MG63 (cell line): ENCODE data around the gene S100A3. TPM values are rescaled to one million over a fixed set of nuclear protein-coding genes. Genes with fewer than 3 reads are reported as not detected.
"Not testable (repeated sequence)": the region's sequence is repeated elsewhere in the genome, so short reads cannot be mapped to it uniquely, and the experiment has no call there.

Experiments
- DNase-seq: peaks from one replicate; pipeline ENCODE4 v3.0.0-alpha.2; 2020
- H3K27me3 ChIP-seq: fragments of 250-450 bp; sonication (Bioruptor Pico); 2 replicates; pipeline ENCODE4 v1.5.1; 2020; ENCODE audit warnings: mild to moderate bottlenecking, moderate library complexity
- H3K36me3 ChIP-seq: fragments of 250-450 bp; sonication (Bioruptor Pico); 2 replicates; pipeline ENCODE4 v1.5.1; 2020; ENCODE audit warnings: mild to moderate bottlenecking, moderate library complexity
- H3K4me3 ChIP-seq: fragments of 250-450 bp; sonication (Bioruptor Pico); 2 replicates; pipeline ENCODE4 v1.5.1; 2020; ENCODE audit warnings: mild to moderate bottlenecking, moderate library complexity
- H3K9me3 ChIP-seq: fragments of 250-450 bp; sonication (Bioruptor Pico); 2 replicates; pipeline ENCODE4 v1.5.1; 2020; ENCODE audit warnings: mild to moderate bottlenecking, moderate library complexity
- total RNA-seq: library from RNA; depleted of rRNA; stranded (reverse); fragments of >200 nt; shearing (Covaris generic); gene quantifications from 2 replicates; pipeline ENCODE4 v1.2.3, GENCODE V29; 2014; ENCODE audit warnings: low replicate concordance

S100A3 gene
- total RNA-seq, 1 experiment from 2014 or later = 3.4 TPM

DNA sequence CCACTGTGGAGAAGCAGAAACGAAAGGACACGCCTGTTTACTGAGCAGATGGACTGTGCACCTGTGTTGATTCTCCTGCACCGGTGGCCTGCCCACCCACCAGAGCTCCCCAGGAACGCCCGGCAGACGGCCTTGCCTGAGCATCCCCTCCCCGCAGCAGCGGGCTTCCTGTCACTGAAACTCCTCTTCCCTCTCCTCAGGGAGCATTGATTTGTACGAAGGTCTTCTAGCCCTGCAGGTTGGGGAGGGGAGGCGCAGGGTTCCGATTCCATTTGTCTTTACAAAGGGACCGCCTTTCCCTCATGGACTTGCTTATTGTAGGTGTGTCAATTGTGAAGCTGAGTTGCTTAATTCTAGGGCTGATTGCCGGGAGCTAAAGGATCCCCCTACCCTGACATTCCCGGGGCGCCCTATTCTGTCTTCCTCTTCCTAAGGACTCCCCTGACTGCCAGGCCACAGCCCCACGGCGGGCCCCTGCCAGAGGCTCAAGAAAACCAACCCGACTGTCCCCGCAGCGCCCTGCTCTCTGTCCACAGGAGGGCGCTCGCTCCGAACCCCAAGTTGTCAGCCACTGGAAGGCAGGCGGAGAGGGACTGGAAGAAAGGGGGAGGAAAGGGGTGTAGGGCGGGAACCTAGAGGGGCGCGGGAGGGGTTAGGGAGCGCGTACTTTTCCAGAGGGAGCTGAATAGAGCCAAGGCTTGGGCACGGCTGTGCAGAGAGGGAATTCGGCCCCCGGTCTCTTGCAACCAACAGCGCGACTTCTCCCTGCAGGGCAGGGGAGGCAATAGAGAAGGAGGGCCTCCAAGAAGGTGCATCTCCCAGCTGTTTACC is 16.1 kb downstream of the S100A3 start:
- peak overlapping the region; percentile 95 for H3K4me3 ChIP-seq
- H3K36me3 ChIP-seq = peaks cover 28% of the 10 kb centered on the region
- H3K27me3 ChIP-seq = no peaks in the 10 kb centered on the region
- H3K9me3 ChIP-seq = no peaks in the 10 kb centered on the region
- peak; percentile 84 for DNase-seq

DNA sequence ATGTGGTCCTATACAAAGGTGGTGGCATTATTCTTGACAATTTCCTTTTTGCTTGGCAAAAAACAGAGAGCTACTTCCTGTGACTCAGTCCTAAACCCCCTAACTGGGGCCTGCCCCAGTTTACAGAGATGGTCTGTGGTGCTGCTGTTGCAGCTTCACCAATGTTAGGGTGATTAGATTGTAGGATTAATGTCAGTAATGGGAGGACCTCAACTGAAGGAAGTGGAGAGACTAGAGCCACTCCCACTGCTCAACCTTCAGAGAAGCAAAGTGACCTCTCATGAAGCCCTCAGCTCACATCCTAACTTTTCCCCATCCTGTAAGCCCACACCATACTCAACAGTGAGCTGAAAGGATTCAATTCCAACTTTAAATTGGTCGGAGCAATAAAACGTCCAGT is 16.9 kb downstream of the S100A3 start:
- no peak for DNase-seq
- no peaks in the 10 kb centered on the region for H3K9me3 ChIP-seq
- no peaks in the 10 kb centered on the region for H3K27me3 ChIP-seq
- no peak overlapping the region for H3K4me3 ChIP-seq
- peaks cover 31% of the 10 kb centered on the region for H3K36me3 ChIP-seq

GRCh38 chr1:153531638-153532037 is 17.4 kb downstream of the S100A3 start:
- Histone ChIP-seq H3K9me3 (no peaks in the 10 kb centered on the region), H3K4me3 (no peak overlapping the region), H3K27me3 (no peaks in the 10 kb centered on the region), H3K36me3 (peaks cover 31% of the 10 kb centered on the region)
- DNase-seq = no peak

DNA sequence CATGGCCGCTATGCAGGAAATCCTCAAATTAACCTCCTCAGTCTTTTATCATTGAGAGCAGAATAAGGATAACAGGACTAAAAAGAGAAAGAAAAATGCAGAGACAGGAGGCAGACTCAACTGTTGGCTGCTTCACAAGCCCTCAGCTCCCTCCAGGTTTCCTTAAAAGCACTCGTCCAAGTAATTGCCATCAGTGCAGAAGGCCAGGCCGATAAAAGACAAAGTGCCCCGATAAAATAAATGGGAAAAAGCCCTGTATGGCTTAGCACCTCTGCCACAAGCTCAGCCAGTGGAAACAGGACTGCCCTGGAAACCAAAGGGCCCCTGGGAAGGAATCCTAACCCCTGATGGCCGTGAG is 21.4 kb downstream of the S100A3 start:
- no peaks in the 10 kb centered on the region for H3K9me3 ChIP-seq
- H3K36me3 ChIP-seq = peaks cover 4% of the 10 kb centered on the region
- no peak overlapping the region for H3K4me3 ChIP-seq
- H3K27me3 ChIP-seq = no peaks in the 10 kb centered on the region
- no peak for DNase-seq

DNA sequence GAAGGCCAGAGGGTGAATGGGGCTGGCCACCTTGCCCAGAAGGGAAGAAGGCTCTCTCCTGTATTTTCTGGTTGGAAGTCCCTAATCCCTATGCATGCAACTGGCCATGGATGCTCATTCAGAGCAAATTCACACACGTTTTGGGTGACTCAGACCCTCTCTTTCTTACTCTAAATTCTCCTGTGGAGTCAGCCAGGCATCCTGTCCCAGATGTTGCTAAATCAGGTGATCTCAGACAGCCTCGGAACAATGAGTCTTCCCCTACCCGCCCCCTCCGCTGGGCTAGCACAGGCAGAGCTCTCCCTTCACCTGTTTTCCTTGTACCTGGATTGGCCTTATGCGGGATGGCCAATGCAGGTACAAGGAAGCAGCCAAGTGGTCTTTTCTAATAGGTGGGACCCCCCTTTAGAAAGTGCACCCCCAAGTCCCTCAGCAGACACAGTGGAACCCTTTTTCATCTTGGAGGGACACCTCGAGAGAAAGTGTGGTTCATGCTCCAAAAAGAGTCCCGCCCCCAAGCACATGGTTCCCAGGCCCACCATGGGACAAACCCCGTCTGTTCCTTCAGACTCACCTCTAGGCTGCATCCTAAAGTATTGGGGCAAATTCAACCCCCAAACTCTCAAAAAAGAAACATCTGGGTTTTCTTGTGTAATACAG is 21.9 kb downstream of the S100A3 start:
- no peak for DNase-seq
- H3K4me3 ChIP-seq = no peak overlapping the region
- no peaks in the 10 kb centered on the region for H3K27me3 ChIP-seq
- no peaks in the 10 kb centered on the region for H3K9me3 ChIP-seq
- peaks cover 3% of the 10 kb centered on the region for H3K36me3 ChIP-seq

- Histone ChIP-seq H3K36me3 (peaks cover 3% of the 10 kb centered on the region), H3K4me3 (no peak overlapping the region), H3K9me3 (no peaks in the 10 kb centered on the region), H3K27me3 (no peaks in the 10 kb centered on the region)
- no peak for DNase-seq
Observed at GRCh38 chr1:153526132-153526543, 22.9 kb downstream of the S100A3 start.

- Histone ChIP-seq H3K36me3 (peaks cover 3% of the 10 kb centered on the region), H3K27me3 (no peaks in the 10 kb centered on the region), H3K9me3 (no peaks in the 10 kb centered on the region), H3K4me3 (no peak overlapping the region)
- DNase-seq = no peak
Observed at GRCh38 chr1:153525088-153525728, 23.9 kb downstream of the S100A3 start.

- not testable (repeated sequence) for H3K27me3 ChIP-seq, H3K9me3 ChIP-seq, H3K36me3 ChIP-seq, H3K4me3 ChIP-seq, DNase-seq
Observed at GRCh38 chr1:153522353-153523048, 26.6 kb downstream of the S100A3 start.

DNA sequence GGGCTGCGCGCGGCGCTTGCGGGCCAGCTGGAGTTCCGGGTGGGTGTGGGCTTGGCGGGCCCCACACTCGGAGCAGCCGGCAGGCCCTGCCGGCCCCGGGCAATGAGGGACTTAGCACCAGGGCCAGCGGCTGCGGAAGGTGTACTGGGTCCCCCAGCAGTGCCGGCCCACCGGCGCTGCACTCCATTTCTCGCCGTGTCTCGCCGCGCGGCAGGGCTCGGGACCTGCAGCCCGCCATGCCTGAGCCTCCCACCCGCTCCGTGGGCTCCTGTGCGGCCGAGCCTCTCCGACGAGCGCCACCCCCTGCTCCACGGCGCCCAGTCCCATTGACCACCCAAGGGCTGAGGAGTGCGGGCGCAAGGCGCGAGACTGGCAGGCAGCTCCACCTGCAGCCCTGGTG is 27.2 kb downstream of the S100A3 start:
- not testable (repeated sequence) for DNase-seq, H3K36me3 ChIP-seq, H3K27me3 ChIP-seq, H3K9me3 ChIP-seq, H3K4me3 ChIP-seq

DNA sequence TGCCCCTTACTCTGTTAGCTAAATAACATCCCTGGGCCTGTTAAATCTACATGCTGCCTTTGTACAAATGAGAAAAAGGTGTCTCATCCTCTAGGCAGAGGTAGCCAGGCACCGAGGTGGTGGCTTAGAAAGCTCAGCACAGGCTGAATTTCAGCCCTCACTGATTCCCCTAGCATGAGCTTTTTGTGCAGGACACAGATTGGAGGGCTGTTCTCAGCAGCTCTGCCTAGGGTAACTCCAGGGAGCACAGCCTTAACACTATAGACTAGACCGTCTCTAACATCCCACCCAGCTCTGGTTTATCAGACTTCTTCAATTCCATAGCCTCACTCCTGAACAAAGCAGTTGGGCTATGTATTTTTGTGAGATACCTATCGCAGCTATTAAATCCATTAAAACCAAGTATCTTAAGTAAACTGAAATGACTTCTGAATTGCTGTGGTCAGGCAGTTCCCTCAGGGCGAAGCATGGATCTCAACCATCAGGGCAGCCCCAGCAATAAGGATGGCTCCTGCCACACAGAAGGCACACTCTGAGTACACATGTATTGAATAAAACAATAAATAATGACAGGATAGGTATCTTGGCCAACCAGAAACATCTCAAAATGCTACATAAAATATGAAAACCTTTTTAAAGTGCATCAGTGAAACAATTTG is 28.1 kb downstream of the S100A3 start:
- no peaks in the 10 kb centered on the region for H3K36me3 ChIP-seq
- no peaks in the 10 kb centered on the region for H3K9me3 ChIP-seq
- DNase-seq = no peak
- H3K4me3 ChIP-seq = no peak overlapping the region
- H3K27me3 ChIP-seq = no peaks in the 10 kb centered on the region

DNA sequence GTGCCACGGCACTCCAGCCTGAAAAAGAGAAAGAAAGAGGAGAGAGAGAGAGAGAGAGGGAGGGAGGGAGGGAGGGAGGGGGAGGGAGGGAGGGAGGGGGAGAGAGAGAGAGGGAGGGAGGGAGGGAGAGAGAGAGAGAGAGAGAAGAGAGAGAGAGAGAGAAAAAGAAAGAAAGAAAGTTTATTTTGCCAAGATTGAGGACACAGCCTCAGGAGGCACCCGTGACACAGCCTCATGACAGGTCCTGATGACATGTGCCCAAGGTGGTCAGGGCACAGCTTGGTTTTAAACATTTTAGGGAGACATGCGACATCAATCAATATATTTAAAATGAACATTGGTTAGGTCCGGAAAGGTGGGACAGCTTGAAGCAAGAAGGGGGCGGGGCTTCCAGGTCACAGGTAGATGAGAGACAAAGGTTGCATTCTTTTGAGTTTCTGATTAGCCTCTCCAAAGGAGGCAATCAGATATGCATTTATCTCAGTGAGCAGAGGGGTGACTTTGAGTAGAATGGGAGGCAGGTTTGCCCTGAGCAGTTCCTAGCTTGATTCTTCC is 28.8 kb downstream of the S100A3 start:
- not testable (repeated sequence) for DNase-seq, H3K27me3 ChIP-seq, H3K4me3 ChIP-seq, H3K9me3 ChIP-seq, H3K36me3 ChIP-seq

- Histone ChIP-seq H3K4me3 (no peak overlapping the region), H3K36me3 (no peaks in the 10 kb centered on the region), H3K9me3 (no peaks in the 10 kb centered on the region), H3K27me3 (no peaks in the 10 kb centered on the region)
- no peak for DNase-seq
Observed at GRCh38 chr1:153519242-153519641, 29.8 kb downstream of the S100A3 start.

GRCh38 chr1:153515504-153516394 is 33.3 kb downstream of the S100A3 start:
- H3K36me3 ChIP-seq = no peaks in the 10 kb centered on the region
- no peak overlapping the region for H3K4me3 ChIP-seq
- no peaks in the 10 kb centered on the region for H3K27me3 ChIP-seq
- DNase-seq = no peak
- no peaks in the 10 kb centered on the region for H3K9me3 ChIP-seq

- Histone ChIP-seq H3K4me3 (no peak overlapping the region), H3K36me3 (no peaks in the 10 kb centered on the region), H3K9me3 (no peaks in the 10 kb centered on the region), H3K27me3 (no peaks in the 10 kb centered on the region)
- DNase-seq = no peak
Observed at GRCh38 chr1:153513666-153514065, 35.4 kb downstream of the S100A3 start.

DNA sequence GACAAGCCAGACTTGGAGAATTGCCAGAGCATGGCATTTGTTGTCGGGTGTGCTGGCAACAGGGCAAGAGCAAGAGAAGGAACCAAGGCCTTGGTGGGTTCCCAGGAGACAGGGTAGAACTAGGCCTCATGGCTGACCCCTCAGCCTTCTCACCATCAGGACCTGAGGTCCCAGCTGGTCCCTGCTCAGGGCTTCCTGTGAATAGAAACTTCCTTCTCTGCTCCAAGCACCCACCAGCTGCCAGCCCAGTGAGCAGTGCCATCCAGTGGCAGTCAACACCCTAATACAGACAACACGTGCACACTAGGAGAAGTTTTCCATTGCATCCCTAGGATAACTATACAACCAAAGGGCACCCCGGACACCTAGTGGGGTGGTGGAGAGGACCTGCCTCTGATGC is 36.0 kb downstream of the S100A3 start:
- Histone ChIP-seq H3K4me3 (no peak overlapping the region), H3K9me3 (no peaks in the 10 kb centered on the region), H3K36me3 (no peaks in the 10 kb centered on the region), H3K27me3 (no peaks in the 10 kb centered on the region)
- peak; percentile 49 for DNase-seq
